ENCODE results near the gene SF3B4.

- TF ChIP-seq CTCF (conservative IDR thresholded peaks at IDR 0.05), result no peak
- TF ChIP-seq ZFX (IDR thresholded peaks at IDR 0.05), result no peak
Observed at GRCh38 chr1:149925751-149926150, 1.9 kb downstream of the SF3B4 start.
